ENCODE data around the gene RASD1. TPM values are rescaled to one million over a fixed set of nuclear protein-coding genes. Genes with fewer than 3 reads are reported as not detected.

RASD1 gene
- total RNA-seq, 1 donor: 0.36 TPM

- DNase-seq (ENCODE audit: low read depth): no peak
- TF ChIP-seq CTCF (IDR thresholded peaks at IDR 0.05; ENCODE audit: insufficient read depth, low read length): no peak
- H3K4me3 ChIP-seq (ENCODE audit: low read depth, low read length): no peak overlapping the region
These were observed 31.3 kb upstream of the RASD1 start for GRCh38 chr17:17527534-17527933.

GRCh38 chr17:17526369-17526768 lies 30.2 kb upstream of the RASD1 start:
- no peak for DNase-seq (ENCODE audit: low read depth)
- no peak overlapping the region for H3K4me3 ChIP-seq (ENCODE audit: low read depth, low read length)
- TF ChIP-seq CTCF (IDR thresholded peaks at IDR 0.05; ENCODE audit: insufficient read depth, low read length): no peak

GRCh38 chr17:17525956-17526355 lies 29.8 kb upstream of the RASD1 start:
- H3K4me3 ChIP-seq (ENCODE audit: low read depth, low read length): no peak overlapping the region
- DNase-seq (ENCODE audit: low read depth): no peak
- TF ChIP-seq CTCF (IDR thresholded peaks at IDR 0.05; ENCODE audit: insufficient read depth, low read length): no peak

- no peak for DNase-seq (ENCODE audit: low read depth)
- TF ChIP-seq CTCF (IDR thresholded peaks at IDR 0.05; ENCODE audit: insufficient read depth, low read length): no peak
These were observed 29.1 kb upstream of the RASD1 start for GRCh38 chr17:17525311-17525710.

GRCh38 chr17:17523731-17524490 lies 27.7 kb upstream of the RASD1 start:
- no peak overlapping the region for H3K4me3 ChIP-seq (ENCODE audit: low read depth, low read length)
- DNase-seq (ENCODE audit: low read depth): no peak
- no peak for TF ChIP-seq CTCF (IDR thresholded peaks at IDR 0.05; ENCODE audit: insufficient read depth, low read length)

More at GRCh38 chr17:17525311-17525710, 29.1 kb upstream of the RASD1 start:
- H3K4me3 ChIP-seq (ENCODE audit: low read depth, low read length): no peak overlapping the region

GRCh38 chr17:17523001-17523730 lies 27.0 kb upstream of the RASD1 start:
- no peak for TF ChIP-seq CTCF (IDR thresholded peaks at IDR 0.05; ENCODE audit: insufficient read depth, low read length)
- no peak overlapping the region for H3K4me3 ChIP-seq (ENCODE audit: low read depth, low read length)
- no peak for DNase-seq (ENCODE audit: low read depth)

Measured in fibroblast of the aortic adventitia (primary cell).